A549 treated with GW870086 at 1 μM for 4 hours (cell line): ENCODE results near the gene TYW5. TPM values are rescaled to one million over a fixed set of nuclear protein-coding genes. Genes with fewer than 3 reads are reported as not detected.

Source experiments
- total RNA-seq: library from RNA; stranded (reverse); fragments of 200-300 nt; extraction: Qiagen RNA extraction; gene quantifications from 5 replicates; pipeline ENCODE4 v1.2.3, GENCODE V29; 2022; ENCODE audit warnings: low read depth

TYW5 gene
- total RNA-seq: 7.1 to 8.3 TPM (median 7.5 TPM) in 5 replicates

GRCh38 chr2:199955339-199956061 is at the start of gene TYW5, which contains the start of gene MAIP1:
TSS of gene TYW5 (minus strand) at chr2:199955491. CDS start at chr2:199955470, 21 bp downstream.
TSS of gene MAIP1 (plus strand) at chr2:199955582. CDS start at chr2:199955799, 217 bp downstream.

DNA sequence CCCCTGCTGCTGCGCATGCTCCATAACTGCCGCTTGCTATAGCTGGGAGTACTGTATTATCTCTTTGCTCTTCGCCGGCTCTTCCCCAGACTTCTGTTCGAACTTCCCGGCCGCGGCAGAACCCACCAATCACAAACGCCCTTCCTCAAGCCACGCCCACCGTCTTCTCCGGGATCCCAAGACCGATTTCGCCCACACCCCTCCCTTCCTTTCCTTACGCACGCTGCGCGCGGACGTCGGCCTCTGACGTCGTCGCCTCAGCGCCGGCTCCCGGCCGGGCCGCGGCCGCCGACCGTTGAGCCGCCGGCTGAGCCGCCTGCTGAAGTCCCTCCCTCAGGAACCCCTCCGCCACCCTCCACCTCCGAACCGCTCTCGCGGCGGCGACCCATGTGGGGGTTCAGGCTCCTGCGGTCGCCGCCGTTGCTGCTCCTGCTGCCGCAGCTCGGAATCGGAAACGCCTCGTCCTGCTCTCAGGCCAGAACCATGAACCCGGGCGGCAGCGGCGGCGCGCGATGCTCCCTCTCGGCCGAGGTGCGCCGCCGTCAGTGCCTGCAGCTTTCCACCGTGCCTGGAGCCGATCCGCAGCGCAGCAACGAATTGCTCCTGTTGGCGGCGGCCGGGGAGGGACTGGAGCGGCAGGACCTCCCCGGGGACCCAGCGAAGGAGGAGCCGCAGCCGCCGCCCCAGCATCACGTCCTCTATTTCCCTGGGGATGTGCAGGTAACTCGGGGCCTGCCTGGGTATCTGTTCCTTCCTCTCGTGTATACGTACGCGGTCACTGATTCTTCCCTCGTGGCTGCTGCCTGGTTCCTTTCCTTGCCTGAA is 44.0 kb downstream of the TYW5 start, which contains the start of gene C2orf69:
Gene C2orf69 (plus strand): TSS at position 242 of the 825 bp plus-strand sequence. CDS start 146 bp downstream, at position 388.

Other genes with a start within 250 kb of the TYW5 start
- gene FTCDNL1, start 104.3 kb downstream of the TYW5 start, total RNA-seq: 2.0 to 3.4 TPM (median 2.7 TPM) in 5 replicates
- 5.1 to 9.5 TPM (median 7.4 TPM) in 5 replicates for gene C2orf69, start 44.2 kb downstream of the TYW5 start, total RNA-seq
- gene MAIP1, start 91 bp upstream of the TYW5 start, total RNA-seq: 36.8 to 43.3 TPM (median 39.7 TPM) in 5 replicates